ENCODE measurements around the gene GDAP1L1.
"Not testable (repeated sequence)": the region's sequence is repeated elsewhere in the genome, so short reads cannot be mapped to it uniquely, and the experiment has no call there.

The GDAP1L1 gene

DNA sequence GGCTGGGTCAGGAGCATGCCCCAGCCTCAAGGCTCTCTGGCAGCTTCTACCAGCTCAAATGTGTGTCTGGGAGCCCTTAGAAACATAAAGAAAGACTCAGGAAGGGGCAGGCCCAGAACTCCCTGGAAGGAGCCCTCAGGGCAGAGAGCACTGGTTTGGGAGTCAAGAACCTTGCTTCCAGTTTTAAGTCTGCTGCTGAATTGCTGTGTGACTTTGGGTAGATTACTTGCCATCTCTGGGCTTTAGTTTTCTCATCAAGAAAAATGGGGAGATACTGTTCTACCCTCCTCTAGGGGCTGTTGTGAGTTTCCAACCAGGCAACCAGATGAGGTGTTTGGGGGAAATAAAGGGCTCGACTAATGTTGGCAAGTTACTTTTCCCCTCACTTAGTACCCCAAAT, 8.8 kb downstream of the GDAP1L1 start:
- no peak for DNase-seq (ENCODE audit: low spot score)

DNA sequence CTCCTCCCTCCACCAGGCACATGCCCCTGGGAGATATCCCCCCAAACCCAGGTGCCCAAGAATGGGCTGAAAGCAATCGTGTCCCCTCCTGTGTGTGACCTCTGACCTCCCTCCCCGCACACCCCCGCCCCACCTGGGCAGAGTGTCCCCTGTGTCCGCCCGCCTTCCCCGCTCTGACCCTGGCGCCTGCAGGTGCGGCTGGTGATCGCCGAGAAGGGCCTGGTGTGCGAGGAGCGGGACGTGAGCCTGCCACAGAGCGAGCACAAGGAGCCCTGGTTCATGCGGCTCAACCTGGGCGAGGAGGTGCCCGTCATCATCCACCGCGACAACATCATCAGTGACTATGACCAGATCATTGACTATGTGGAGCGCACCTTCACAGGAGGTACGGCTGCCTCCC, 9.9 kb downstream of the GDAP1L1 start:
- DNase-seq (ENCODE audit: low spot score): no peak

GRCh38 chr20:44258226-44258890, 11.2 kb downstream of the GDAP1L1 start:
- no peak for DNase-seq (ENCODE audit: low spot score)

DNA sequence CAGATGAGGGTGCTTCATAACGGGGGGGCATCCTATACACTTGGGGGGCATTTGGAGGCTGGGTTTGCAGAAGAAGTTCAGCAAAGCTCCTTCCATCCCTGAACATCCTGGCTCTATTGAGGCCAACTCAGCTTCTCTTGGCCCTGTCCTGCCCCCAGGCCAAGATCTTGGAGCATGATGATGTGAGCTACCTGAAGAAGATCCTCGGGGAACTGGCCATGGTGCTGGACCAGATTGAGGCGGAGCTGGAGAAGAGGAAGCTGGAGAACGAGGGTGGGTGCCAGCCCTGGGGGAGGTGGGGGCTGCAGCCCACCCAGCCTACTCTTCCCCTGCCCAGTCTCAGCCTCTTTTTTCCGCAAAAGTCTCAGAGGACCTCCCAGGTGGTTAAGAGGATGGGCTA, 17.2 kb downstream of the GDAP1L1 start:
- DNase-seq (ENCODE audit: low spot score): no peak

DNA sequence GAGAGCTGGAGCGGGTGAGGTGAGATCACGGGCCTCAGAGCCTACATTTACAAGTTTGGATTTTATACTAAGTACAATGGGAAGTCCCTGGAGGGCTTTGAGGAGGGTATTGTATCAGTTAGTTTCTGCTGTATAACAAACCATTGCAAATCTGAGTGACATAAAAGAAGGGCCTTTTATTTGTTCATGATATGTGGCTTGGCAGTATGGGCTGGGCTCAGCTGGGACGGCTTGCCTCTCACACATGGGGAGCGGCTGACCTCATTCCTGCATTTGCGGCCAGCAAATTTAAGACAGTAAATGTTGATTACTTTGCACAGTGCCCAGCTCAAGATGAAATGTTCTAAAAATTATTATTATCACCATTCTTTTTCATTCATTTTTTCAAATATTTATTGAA, 21.7 kb downstream of the GDAP1L1 start:
- DNase-seq (ENCODE audit: low spot score): no peak

DNA sequence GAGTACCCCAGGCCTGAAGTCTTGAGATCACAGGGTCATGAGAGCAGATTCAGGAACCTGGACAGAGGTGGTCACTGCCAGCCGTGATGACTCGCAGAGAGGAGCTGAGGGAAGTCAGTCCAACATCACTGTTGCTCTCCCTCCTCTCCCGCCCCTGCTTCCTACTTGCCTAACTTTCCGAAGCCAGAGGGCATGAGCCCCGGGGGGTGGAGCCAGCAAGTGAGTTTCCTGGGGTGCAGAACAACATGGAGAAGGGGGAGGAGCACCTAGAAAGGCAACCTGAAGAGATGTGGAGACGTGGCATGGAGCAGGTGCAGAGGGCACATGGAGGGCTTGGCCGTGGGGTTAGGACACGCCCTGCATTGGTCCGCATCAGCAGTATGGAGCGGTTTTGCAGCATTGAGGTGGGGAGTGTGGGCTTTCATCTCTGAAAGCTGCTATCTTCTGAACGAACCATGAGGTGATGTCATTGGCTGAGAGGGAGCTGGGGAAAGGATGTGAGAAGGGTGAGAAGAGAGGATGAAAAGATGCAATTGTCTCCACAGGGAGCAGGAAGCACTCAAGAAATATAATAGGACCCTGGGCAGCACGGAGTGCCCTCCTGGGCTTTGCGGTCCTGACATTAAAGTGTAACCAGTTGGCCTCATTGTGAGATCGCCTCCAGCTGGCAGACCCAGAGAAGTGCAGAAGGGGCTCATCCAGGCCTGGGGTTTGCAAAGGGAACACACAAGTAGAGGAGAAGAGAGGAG, 25.0 kb downstream of the GDAP1L1 start:
- no peak for DNase-seq (ENCODE audit: low spot score)

- no peak for DNase-seq (ENCODE audit: low spot score)
Observed at GRCh38 chr20:44273231-44274215, 26.4 kb downstream of the GDAP1L1 start.

DNA sequence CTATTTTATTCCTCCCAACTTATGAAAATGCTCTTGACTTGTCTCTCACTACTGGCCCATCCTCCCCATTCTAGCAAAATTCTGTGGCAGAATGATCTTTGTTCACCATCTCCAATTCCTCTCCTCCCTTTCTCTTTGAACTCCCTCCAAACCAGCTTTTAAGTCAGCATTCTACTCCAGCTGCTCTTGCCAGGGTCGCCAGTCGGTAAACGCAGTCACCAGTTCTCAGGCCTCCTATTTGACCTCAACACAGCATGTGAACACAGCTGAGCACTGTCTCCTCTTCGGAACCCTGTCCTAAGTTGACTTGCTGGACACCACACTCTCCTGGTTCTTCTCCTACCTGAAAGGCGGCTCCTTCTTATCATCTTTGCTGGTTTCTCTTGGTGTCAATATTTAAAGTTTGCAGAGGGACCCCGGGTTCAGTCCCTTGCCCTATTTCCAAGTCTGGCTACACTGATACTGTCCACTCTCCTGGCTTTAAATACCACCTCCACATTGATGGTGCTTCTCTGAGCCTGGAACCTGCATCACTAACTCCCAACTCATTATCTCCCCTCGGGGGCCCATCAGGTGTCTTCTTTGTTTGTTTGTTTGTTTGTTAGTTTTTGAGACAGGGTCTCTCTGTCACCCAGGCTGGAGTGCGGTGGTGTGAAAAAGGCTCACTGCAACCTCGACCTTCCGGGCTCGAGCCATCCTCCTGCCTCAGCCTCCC, 27.4 kb downstream of the GDAP1L1 start:
- no peak for DNase-seq (ENCODE audit: low spot score)

GRCh38 chr20:44279228-44279627, 32.1 kb downstream of the GDAP1L1 start:
- DNase-seq (ENCODE audit: low spot score): no peak

DNA sequence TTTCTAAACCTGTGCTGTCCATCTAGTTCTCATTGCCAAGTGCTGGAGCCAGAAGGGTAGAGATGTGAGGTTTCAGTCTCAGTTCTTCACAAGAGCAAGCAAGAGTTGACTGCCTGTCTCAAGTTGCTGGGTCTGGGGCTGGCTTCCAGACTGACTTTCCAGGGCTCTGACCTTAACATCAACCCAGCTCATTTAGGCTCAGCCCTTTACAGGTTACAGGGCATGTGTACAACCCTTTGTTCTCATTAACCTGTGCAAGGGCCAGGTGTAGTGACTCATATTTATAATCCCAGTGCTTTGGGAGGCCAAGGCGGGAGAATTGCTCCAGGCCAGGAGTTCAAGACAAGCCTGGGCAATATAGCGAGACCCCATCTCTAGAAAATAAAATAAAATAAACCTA, 33.3 kb downstream of the GDAP1L1 start:
- no peak for DNase-seq (ENCODE audit: low spot score)

DNA sequence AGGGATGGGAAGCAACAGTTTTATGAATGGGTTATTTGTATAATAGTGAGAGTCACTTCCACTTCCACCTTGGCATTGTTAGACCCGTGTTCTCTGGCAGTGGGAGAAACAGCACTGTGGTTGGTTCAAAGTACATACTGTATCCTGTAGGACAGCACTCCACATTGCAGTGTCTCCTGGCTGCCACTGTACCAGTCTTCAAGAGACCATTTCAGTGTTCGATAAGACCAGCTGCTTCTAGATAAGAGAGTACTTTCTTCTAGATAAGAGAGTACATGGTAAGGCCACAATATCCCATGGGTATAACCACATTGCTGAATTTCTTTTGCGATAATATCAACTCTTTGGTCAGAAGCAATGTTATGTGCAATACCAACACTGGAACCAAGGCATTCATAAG, 35.1 kb downstream of the GDAP1L1 start:
- no peak for DNase-seq (ENCODE audit: low spot score)

DNA sequence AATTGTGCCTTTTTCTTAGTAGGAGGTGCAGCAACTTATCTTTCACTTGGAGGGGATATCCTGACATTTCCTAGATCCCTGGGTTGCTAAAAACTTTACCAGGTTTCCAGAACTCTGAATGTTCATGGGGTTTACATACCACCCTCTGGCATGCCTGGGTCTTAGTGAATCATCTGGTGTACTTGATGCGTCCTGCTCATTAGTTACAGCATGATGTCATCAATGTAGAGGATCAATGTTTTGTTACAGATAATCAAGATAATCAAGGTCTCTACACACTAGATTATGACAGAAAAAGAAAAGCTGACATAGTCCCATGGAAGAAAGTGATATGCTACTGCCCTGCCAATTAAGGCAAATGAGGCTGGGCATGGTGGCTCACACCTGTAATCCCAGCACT, 36.9 kb downstream of the GDAP1L1 start:
- DNase-seq (ENCODE audit: low spot score): no peak

- DNase-seq (ENCODE audit: low spot score): no peak
Observed at GRCh38 chr20:44287272-44288097, 40.4 kb downstream of the GDAP1L1 start.

DNA sequence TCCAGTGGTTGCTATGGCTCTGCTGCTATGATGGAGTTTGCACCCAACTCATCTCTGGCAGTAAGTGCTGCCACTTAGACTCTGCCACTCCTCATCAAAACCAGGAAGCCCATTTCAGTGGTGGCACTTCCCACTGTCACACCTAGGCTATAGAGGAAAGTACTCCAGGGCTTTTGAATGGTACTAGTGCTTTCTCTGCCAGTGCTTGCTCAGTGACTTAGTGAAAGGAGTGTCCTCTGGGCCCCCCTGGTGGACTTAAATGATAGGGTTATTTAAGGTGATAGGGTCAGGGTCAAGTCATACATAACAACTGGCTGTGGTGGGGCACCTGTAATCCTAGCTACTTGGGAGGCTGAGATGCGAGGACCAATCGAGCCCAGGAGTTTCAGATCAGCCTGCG, 41.1 kb downstream of the GDAP1L1 start:
- DNase-seq (ENCODE audit: low spot score): no peak

DNA sequence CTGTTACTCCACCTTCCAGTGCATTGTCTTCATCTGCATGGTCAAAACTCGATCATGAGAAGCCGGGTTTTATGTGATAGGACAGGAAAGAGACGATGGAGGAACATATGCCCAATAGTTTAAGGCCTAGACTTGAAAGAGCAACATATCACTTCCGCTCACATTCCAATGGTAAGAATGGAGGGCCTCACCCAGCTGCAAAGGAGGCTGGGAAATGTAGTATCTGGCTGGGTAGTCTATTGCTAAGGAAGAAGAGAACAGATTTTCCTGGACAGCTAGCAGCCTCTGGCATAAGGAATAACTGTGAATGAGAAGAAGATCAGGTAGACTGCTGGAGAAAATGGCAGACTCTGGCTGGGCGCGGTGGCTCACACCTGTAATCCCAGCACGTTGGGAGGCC, 44.6 kb downstream of the GDAP1L1 start:
- no peak for DNase-seq (ENCODE audit: low spot score)

- no peak for DNase-seq (ENCODE audit: low spot score)
Observed at GRCh38 chr20:44296011-44296410, 48.9 kb downstream of the GDAP1L1 start.

- no peak for DNase-seq (ENCODE audit: low spot score)
Observed at GRCh38 chr20:44297721-44298120, 50.6 kb downstream of the GDAP1L1 start.

GRCh38 chr20:44299011-44299535, 52.0 kb downstream of the GDAP1L1 start:
- DNase-seq (ENCODE audit: low spot score): not testable (repeated sequence)

DNA sequence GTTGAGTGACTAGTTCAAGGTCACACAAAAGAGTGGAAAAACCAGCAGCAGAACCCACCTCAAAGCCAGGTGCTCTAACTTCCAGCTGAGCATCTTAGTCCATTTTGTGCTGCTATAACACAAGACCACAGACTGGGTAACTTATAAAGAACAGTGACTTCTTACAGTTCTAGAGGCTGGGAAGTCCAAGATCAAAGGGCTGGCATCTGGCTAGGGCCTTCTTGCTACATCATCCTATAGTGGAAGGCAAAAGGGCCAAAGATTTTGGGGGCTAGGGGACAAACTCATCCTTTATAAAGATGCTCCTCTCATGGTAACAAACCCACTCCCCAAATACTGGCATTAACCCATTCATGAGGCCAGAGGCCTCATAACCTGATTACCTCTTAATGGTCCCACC, 54.2 kb downstream of the GDAP1L1 start:
- no peak for DNase-seq (ENCODE audit: low spot score)

DNA sequence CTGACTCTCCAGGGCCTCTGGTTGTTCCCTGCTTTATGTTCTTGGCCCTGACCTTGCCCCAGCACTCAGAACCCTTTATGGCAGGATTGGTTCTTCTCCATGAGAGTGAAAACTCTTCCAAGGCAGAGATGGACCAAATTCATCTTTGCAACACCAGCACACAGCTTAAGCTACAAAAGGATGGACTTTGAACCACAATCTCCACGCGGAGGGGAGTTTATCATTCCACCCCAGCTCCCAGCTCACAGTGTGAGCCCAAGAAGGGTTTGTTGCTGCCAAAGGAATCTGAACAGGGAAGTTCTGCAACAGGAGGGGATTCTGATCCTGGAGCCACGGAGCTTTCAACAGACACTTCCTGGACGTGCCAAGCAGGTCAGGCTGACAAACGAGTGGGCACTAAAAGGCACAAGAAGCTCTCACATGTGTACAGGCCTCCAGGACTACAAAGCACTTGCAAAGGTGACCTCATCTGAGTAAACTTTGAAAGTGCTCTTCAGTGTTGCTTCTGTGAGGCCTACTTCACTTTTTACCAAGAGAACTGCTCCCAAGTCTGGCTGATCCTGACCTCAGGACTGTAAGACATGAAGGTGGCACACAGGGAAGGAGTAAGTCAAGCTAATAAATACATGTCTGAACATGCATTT, 55.0 kb downstream of the GDAP1L1 start:
- no peak for DNase-seq (ENCODE audit: low spot score)

All from globus pallidus (tissue), 1 donor.